Central memory CD8-positive, alpha-beta T cell (primary cell): ENCODE measurements around the gene ZNF805.
A peak's percentile ranks its signal among the peaks of the same experiment; 100 is the strongest.
"Not testable (repeated sequence)": the region's sequence is repeated elsewhere in the genome, so short reads cannot be mapped to it uniquely, and the experiment has no call there.

Experiments used
- ATAC-seq: fragments of 150-1000 bp; cut with Tn5 transposase; replicated peaks from 2 replicates; pipeline ENCODE4 v1.10.0; 2022; ENCODE audit warnings: mild to moderate bottlenecking, moderate FRiP score, moderate number of reproducible peaks; ENCODE audit not compliant: poor library complexity, severe bottlenecking; ENCODE audit errors: extremely low read depth
- DNase-seq, 2 donors: peaks; one replicate each; pipeline ENCODE4 v3.0.0; 2021; ENCODE audit warnings: low spot score in 2 of 2
- H3K27ac Mint-ChIP-seq: one replicate; pipeline ENCODE4 v1.8.0; 2022; ENCODE audit warnings: low read depth, mild to moderate bottlenecking, moderate library complexity, mixed read lengths
- H3K27me3 Mint-ChIP-seq: one replicate; pipeline ENCODE4 v1.8.0; 2022; ENCODE audit warnings: mixed read lengths
- H3K36me3 Mint-ChIP-seq: one replicate; pipeline ENCODE4 v1.8.0; 2022; ENCODE audit warnings: mild to moderate bottlenecking, moderate library complexity, mixed read lengths; ENCODE audit not compliant: insufficient read depth
- H3K4me1 Mint-ChIP-seq: one replicate; pipeline ENCODE4 v1.8.0; 2022; ENCODE audit warnings: mixed read lengths
- H3K4me3 Mint-ChIP-seq: one replicate; pipeline ENCODE4 v1.8.0; 2022; ENCODE audit warnings: mild to moderate bottlenecking, moderate library complexity, mixed read lengths
- H3K9me3 Mint-ChIP-seq: one replicate; pipeline ENCODE4 v1.8.0; 2022; ENCODE audit warnings: mixed read lengths

ZNF805 gene

GRCh38 chr19:57241176-57241575, 744 bp downstream of the ZNF805 start:
- no peaks in the 10 kb centered on the region for H3K9me3 Mint-ChIP-seq
- H3K27me3 Mint-ChIP-seq = no peaks in the 10 kb centered on the region
- DNase-seq (no peak), ATAC-seq (no peak)
- H3K4me1 Mint-ChIP-seq = peaks cover 44% of the 10 kb centered on the region
- H3K36me3 Mint-ChIP-seq = peaks cover 23% of the 10 kb centered on the region
- peak overlapping the region; percentile 99 for H3K27ac Mint-ChIP-seq
- H3K4me3 Mint-ChIP-seq = peak overlapping the region; percentile 87

GRCh38 chr19:57242821-57243220, 2.4 kb downstream of the ZNF805 start:
- ATAC-seq = no peak
- H3K27ac Mint-ChIP-seq = no peak overlapping the region
- peaks cover 44% of the 10 kb centered on the region for H3K4me1 Mint-ChIP-seq
- no peak overlapping the region for H3K4me3 Mint-ChIP-seq
- H3K9me3 Mint-ChIP-seq = no peaks in the 10 kb centered on the region
- no peaks in the 10 kb centered on the region for H3K27me3 Mint-ChIP-seq
- peaks cover 34% of the 10 kb centered on the region for H3K36me3 Mint-ChIP-seq
- no peak for DNase-seq

DNA sequence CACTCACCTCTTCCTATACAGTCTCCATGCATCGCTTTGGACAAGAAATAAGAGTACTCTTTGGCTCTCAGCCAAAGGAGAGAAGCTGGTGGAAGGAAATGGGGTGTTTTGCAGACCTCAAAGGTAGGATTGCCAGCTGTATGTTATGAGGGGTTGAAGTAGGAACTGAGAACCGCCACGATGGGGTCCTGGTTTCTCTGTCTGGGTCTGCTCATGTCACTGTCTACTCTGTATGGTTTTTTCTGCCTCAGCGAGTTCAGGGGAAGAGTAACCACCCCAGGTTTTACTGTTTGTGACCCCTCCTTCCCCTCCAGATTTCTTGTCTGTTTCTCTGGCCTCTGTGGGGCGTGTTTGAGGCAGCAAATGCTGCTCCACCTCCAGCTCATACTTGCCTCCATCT, 4.1 kb downstream of the ZNF805 start:
- Mint-ChIP-seq H3K9me3 (no peaks in the 10 kb centered on the region), H3K27me3 (no peaks in the 10 kb centered on the region), H3K36me3 (peaks cover 34% of the 10 kb centered on the region), H3K4me1 (peaks cover 44% of the 10 kb centered on the region), H3K27ac (no peak overlapping the region), H3K4me3 (no peak overlapping the region)
- DNase-seq = no peak
- no peak for ATAC-seq

GRCh38 chr19:57245066-57245465, 4.6 kb downstream of the ZNF805 start:
- H3K27ac Mint-ChIP-seq = no peak overlapping the region
- DNase-seq = no peak
- H3K4me1 Mint-ChIP-seq = peaks cover 40% of the 10 kb centered on the region
- no peak for ATAC-seq
- H3K36me3 Mint-ChIP-seq = peaks cover 34% of the 10 kb centered on the region
- H3K9me3 Mint-ChIP-seq = no peaks in the 10 kb centered on the region
- no peaks in the 10 kb centered on the region for H3K27me3 Mint-ChIP-seq
- no peak overlapping the region for H3K4me3 Mint-ChIP-seq

GRCh38 chr19:57245959-57246358, 5.5 kb downstream of the ZNF805 start:
- no peaks in the 10 kb centered on the region for H3K27me3 Mint-ChIP-seq
- H3K4me1 Mint-ChIP-seq = peaks cover 40% of the 10 kb centered on the region
- H3K9me3 Mint-ChIP-seq = no peaks in the 10 kb centered on the region
- ATAC-seq (no peak), DNase-seq (no peak)
- no peak overlapping the region for H3K27ac Mint-ChIP-seq
- no peak overlapping the region for H3K4me3 Mint-ChIP-seq
- peaks cover 35% of the 10 kb centered on the region for H3K36me3 Mint-ChIP-seq

DNA sequence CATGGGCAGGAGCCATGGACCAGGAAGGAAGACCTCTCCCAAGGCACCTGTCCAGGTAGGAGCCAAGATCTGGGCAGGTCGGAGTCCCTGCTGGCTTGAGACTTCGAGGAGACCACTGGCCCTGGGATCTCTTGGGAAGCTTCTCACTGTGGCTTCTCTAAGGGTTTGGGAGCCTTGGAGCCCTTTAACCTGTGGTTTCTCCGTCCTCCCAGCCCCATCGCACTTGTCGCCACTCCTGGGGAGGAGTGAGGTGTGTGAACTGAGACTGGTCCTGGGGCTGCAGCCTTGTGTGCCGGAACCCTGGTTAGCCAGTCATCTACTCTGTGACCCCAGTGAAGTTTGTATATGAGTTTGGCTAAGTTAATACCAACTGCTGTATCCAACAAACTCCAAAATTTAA, 8.2 kb downstream of the ZNF805 start:
- no peak overlapping the region for H3K4me3 Mint-ChIP-seq
- H3K27ac Mint-ChIP-seq = no peak overlapping the region
- H3K9me3 Mint-ChIP-seq = no peaks in the 10 kb centered on the region
- peaks cover 25% of the 10 kb centered on the region for H3K4me1 Mint-ChIP-seq
- ATAC-seq (no peak), DNase-seq (no peak)
- peaks cover 55% of the 10 kb centered on the region for H3K36me3 Mint-ChIP-seq
- no peaks in the 10 kb centered on the region for H3K27me3 Mint-ChIP-seq

DNA sequence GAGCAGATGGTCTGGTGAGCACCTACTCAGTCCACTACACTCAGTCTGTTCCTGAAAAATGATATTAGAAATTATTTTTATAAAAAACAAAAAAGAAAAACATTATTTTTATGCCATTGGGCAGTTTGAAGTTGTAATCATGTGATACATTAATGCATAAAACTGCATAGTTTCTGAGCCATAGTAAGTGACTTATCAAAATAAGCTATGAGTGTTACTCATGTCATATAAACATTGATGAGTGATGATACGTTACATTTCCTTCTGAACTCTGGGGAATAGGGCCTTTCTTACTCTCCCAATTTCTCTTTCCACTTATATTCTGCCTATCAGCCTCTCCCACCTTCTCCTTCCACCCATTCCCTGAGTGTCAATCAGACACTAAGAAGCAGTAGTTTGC, 8.9 kb downstream of the ZNF805 start:
- DNase-seq = no peak
- H3K27ac Mint-ChIP-seq = no peak overlapping the region
- H3K27me3 Mint-ChIP-seq = no peaks in the 10 kb centered on the region
- no peaks in the 10 kb centered on the region for H3K9me3 Mint-ChIP-seq
- ATAC-seq = no peak
- H3K36me3 Mint-ChIP-seq = peaks cover 54% of the 10 kb centered on the region
- no peak overlapping the region for H3K4me3 Mint-ChIP-seq
- peaks cover 22% of the 10 kb centered on the region for H3K4me1 Mint-ChIP-seq

DNA sequence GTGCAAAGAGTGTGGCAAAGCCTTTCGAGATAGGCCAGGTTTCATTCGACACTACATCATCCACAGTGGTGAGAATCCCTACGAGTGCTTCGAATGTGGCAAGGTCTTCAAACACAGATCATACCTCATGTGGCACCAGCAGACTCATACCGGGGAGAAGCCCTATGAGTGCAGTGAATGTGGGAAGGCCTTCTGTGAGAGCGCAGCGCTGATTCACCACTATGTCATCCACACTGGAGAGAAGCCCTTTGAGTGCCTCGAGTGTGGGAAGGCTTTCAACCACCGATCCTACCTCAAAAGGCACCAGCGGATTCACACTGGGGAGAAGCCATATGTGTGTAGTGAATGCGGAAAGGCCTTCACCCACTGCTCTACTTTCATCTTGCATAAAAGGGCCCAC, 13.3 kb downstream of the ZNF805 start:
- not testable (repeated sequence) for DNase-seq, ATAC-seq, H3K27me3 Mint-ChIP-seq, H3K9me3 Mint-ChIP-seq, H3K27ac Mint-ChIP-seq, H3K4me3 Mint-ChIP-seq
- peaks cover 50% of the 10 kb centered on the region for H3K36me3 Mint-ChIP-seq
- H3K4me1 Mint-ChIP-seq = peaks cover 14% of the 10 kb centered on the region

GRCh38 chr19:57262044-57262443, 21.6 kb downstream of the ZNF805 start:
- peaks cover 10% of the 10 kb centered on the region for H3K4me1 Mint-ChIP-seq
- no peak overlapping the region for H3K4me3 Mint-ChIP-seq
- H3K36me3 Mint-ChIP-seq = peaks cover 14% of the 10 kb centered on the region
- DNase-seq (no peak), ATAC-seq (no peak)
- H3K27ac Mint-ChIP-seq = no peak overlapping the region
- no peaks in the 10 kb centered on the region for H3K9me3 Mint-ChIP-seq
- H3K27me3 Mint-ChIP-seq = no peaks in the 10 kb centered on the region

DNA sequence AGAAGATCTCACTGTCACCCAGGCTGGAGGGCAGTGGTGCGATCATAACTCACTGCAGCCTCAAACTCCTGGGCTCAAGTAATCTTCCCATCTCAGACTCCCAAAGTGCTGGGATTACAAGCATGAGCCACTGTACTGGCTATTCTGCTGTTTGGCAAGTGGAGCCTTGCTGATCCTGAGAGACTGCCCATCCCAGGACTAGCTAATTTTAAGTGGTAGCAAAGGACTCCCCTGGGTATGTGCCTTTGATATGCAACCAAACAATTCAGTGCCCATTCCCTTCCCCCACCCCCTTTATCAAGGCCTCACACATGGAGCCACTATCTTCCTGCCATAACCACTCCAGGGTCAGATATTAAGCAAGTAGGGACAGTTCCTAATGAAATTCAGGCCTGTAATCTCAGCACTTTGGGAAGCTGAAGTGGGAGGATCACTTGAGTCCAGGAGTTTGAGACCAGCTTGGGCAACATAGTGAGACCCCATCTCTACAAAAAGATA, 22.9 kb downstream of the ZNF805 start:
- H3K4me3 Mint-ChIP-seq = no peak overlapping the region
- H3K36me3 Mint-ChIP-seq = peaks cover 13% of the 10 kb centered on the region
- H3K9me3 Mint-ChIP-seq = no peaks in the 10 kb centered on the region

GRCh38 chr19:57267291-57267690, 26.9 kb downstream of the ZNF805 start:
- ATAC-seq = no peak

More for the DNA sequence above, 22.9 kb downstream of the ZNF805 start:
- ATAC-seq (no peak), DNase-seq (no peak)
- H3K27ac Mint-ChIP-seq = no peak overlapping the region
- H3K4me1 Mint-ChIP-seq = peaks cover 10% of the 10 kb centered on the region
- no peaks in the 10 kb centered on the region for H3K27me3 Mint-ChIP-seq

GRCh38 chr19:57269515-57270250, 29.3 kb downstream of the ZNF805 start:
- DNase-seq (no peak), ATAC-seq (no peak)
- Mint-ChIP-seq H3K4me1 (peaks cover 9% of the 10 kb centered on the region), H3K27ac (no peak overlapping the region), H3K4me3 (no peak overlapping the region), H3K9me3 (no peaks in the 10 kb centered on the region), H3K36me3 (peaks cover 3% of the 10 kb centered on the region), H3K27me3 (no peaks in the 10 kb centered on the region)

More at GRCh38 chr19:57267291-57267690, 26.9 kb downstream of the ZNF805 start:
- DNase-seq = no peak
- no peaks in the 10 kb centered on the region for H3K27me3 Mint-ChIP-seq
- no peak overlapping the region for H3K27ac Mint-ChIP-seq
- peaks cover 4% of the 10 kb centered on the region for H3K36me3 Mint-ChIP-seq
- H3K4me3 Mint-ChIP-seq = no peak overlapping the region
- no peaks in the 10 kb centered on the region for H3K9me3 Mint-ChIP-seq
- H3K4me1 Mint-ChIP-seq = peaks cover 10% of the 10 kb centered on the region

GRCh38 chr19:57271280-57271679, 30.8 kb downstream of the ZNF805 start:
- H3K4me3 Mint-ChIP-seq = no peak overlapping the region
- no peaks in the 10 kb centered on the region for H3K4me1 Mint-ChIP-seq
- H3K27me3 Mint-ChIP-seq = no peaks in the 10 kb centered on the region
- H3K36me3 Mint-ChIP-seq = peaks cover 4% of the 10 kb centered on the region
- ATAC-seq (no peak), DNase-seq (no peak)
- no peak overlapping the region for H3K27ac Mint-ChIP-seq
- no peaks in the 10 kb centered on the region for H3K9me3 Mint-ChIP-seq
